NOMO-1 (cell line): ENCODE measurements around the gene KPNA5.

Source experiments
- DNase-seq, 2 experiments: peaks; one replicate each; lab custom pipeline; 2025; ENCODE audit not compliant: unreplicated experiment in 2 of 2; lab: John Stamatoyannopoulos, UW

KPNA5 gene

DNA sequence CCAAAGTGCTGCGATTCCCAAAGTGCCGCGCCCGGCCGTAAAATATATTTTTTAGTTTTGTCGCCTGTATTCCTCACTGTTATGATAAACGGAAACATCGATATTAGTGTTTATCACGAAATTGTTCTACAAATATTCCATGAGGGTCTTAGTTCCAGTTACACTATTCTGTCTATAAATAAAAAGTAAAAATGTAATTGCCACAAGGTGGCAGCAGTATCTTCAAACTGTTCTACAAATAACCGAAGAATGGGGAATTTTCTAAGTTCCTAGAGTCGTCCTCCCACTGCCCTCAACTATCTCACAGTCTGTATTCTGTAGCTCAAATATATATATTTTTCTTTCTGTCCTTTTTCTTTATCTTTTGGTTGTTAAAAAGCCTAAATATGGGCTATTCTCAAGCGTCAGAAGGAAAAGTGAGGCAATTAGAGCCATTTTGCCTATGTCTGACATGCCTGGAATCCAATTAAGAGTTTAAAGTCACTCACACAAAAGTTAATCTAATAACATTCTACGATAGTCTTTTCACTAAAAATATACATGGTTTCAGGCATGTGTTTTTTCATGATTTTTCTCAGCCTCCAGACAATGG lies 98.7 kb downstream of the KPNA5 start:
- peak in 1 of 2 experiments; percentile 41 for DNase-seq

GRCh38 chr6:116783852-116784251 lies 102.8 kb downstream of the KPNA5 start:
- no peak for DNase-seq
